Transverse colon (tissue), 4 donors: Measurements from ENCODE around the gene KIAA0586. TPM values are rescaled to one million over a fixed set of nuclear protein-coding genes. Genes with fewer than 3 reads are reported as not detected.
A peak's percentile ranks its signal among the peaks of the same experiment; 100 is the strongest.

ENCODE experiments used
- DNase-seq: peaks from one replicate; pipeline ENCODE4 v3.0.0-alpha.2; 2019
- H3K27ac ChIP-seq, 4 donors: fragments of 200-600 bp; sonication (generic); 2 replicates each; pipeline ENCODE4 v1.5.1; 2016 to 2018; ENCODE audit warnings: inconsistent platforms in 4 of 4
- H3K27me3 ChIP-seq: fragments of 200-600 bp; sonication (generic); 2 replicates; pipeline ENCODE4 v1.5.1; 2017; ENCODE audit warnings: inconsistent platforms
- H3K36me3 ChIP-seq, 4 donors: fragments of 200-600 bp; sonication (generic); 2 replicates each; pipeline ENCODE4 v1.5.1; 2017 to 2019; ENCODE audit warnings: inconsistent platforms in 4 of 4
- H3K4me1 ChIP-seq, 4 donors: fragments of 200-600 bp; sonication (generic); 2 replicates each; pipeline ENCODE4 v1.5.1; 2017 to 2020; ENCODE audit warnings: inconsistent platforms in 4 of 4
- H3K4me3 ChIP-seq, 4 donors: fragments of 200-600 bp; sonication (generic); 1 replicate in 1 of 4; 2 replicates in 3 of 4; pipeline versions ENCODE4 v1.5.1 to v1.6.1; 2017 to 2019; ENCODE audit warnings: inconsistent platforms in 4 of 4
- H3K9me3 ChIP-seq, 2 donors: fragments of 200-600 bp; sonication (generic); 2 replicates each; pipeline ENCODE4 v1.5.1; 2017 to 2019; ENCODE audit warnings: inconsistent platforms in 2 of 2
- EP300 ChIP-seq: sonication (generic); formaldehyde crosslinking; IDR thresholded peaks from one replicate; pipeline ENCODE4 v1.6.1; 2017; ENCODE audit warnings: antibody characterized with exemption, low read depth
- POLR2A ChIP-seq: fragments of 450-650 bp; IDR thresholded peaks from one replicate; pipeline ENCODE4 v1.6.1; 2016; ENCODE audit warnings: antibody characterized with exemption, mild to moderate bottlenecking, moderate library complexity
- POLR2AphosphoS5 ChIP-seq, 3 donors: sonication (generic); formaldehyde crosslinking; IDR thresholded peaks; one replicate each; pipeline ENCODE4 v1.6.1; 2016; ENCODE audit warnings: antibody characterized with exemption in 3 of 3
- WGBS, 2 donors: methylation state at CpG; one replicate each; pipeline ENCODE4 v1.1.5; 2018; ENCODE audit warnings: low coverage in 1 of 2; 5-methylcytosine and 5-hydroxymethylcytosine counted together
- in situ Hi-C, 4 donors: fragments of 200-750 bp; cut with MboI; loops; one replicate each; pipeline versions ENCODE4 v1.15.0 to v1.15.1; 2017; ENCODE audit warnings: low sequenced_read_pairs in 3 of 4, low pct_ligation_motif_present in 1 of 4, low pct_unique_long_range_greater_than_20kb in 1 of 4
- intact Hi-C: fragments of 100-400 bp; cut with DNase I; formaldehyde crosslinking; loops from one replicate; pipeline ENCODE4 v1.15.1; 2023; ENCODE audit warnings: low total_unique reads
- total RNA-seq, 4 donors: library from RNA; depleted of rRNA; stranded (reverse); fragments of >200 nt; gene quantifications; one replicate each; pipeline ENCODE4 v1.1.0, GENCODE V29; 2016
- TF ChIP-seq, protein P1 (sequence below), 5 experiments: fragments of 200-600 bp in 3 of 5; fragments of 450-650 bp in 2 of 5; sonication (generic) in 3 of 5; IDR thresholded peaks; 1 replicate in 2 of 5; 2 replicates in 3 of 5; pipeline ENCODE4 v1.5.1; 2016 to 2017; ENCODE audit warnings: antibody characterized with exemption in 5 of 5, inconsistent platforms in 3 of 5, mild to moderate bottlenecking in 2 of 5, moderate library complexity in 1 of 5

KIAA0586 gene
- total RNA-seq, 4 donors from 2014 or later = 9.4 to 17.8 (median 12.5) TPM

DNA sequence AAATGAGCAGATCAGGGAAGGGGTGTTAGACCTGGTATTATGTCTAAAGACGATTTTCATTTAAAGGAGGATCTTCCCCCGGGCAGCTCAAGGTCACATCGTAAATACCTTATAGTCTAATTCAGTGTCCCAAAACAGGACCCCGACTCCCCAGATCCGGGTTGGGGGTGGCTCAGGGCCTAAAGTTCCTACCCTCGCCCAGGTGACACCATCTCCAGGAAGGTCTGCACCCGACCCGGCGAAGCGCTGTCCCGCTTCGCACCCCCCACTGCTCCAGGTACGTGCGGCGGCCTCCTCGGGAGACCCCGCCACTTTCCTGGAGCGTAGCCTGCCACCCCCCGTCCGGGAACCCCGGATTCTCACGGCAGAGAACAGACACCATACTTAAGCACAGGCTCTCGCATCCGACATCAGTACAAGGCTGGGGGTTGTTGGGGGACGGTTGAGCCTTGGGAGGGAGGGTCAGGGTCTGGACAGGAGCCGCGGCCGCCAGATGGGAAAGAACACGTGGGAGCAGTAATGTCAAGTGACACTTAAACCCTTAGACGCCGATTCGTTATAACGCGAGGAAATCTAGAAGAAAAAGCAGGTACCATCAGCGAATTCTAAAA is 744 bp upstream of the KIAA0586 start:
- TF ChIP-seq POLR2AphosphoS5 (IDR thresholded peaks at IDR 0.05) = peak in 1 of 3 donors; percentile 5
- TF ChIP-seq POLR2A = no peak
- Histone ChIP-seq H3K27ac (peak overlapping the region; percentile 88 to 96 (median 94)), H3K4me3 (peak overlapping the region; percentile 54 to 94 (median 86)), H3K9me3 (no peaks in the 10 kb centered on the region), H3K36me3 (no peaks in the 10 kb centered on the region), H3K4me1 (peaks cover 11 to 23% (median 14%) of the 10 kb centered on the region in 4 donors), H3K27me3 (no peaks in the 10 kb centered on the region)
- WGBS, 2 donors = 0 to 1% methylated on average over 3 to 34 of the region's 35 CpGs
- DNase-seq = peak; percentile 59
- intact Hi-C loops (no loop called here), in situ Hi-C loops (no loop called here)

DNA sequence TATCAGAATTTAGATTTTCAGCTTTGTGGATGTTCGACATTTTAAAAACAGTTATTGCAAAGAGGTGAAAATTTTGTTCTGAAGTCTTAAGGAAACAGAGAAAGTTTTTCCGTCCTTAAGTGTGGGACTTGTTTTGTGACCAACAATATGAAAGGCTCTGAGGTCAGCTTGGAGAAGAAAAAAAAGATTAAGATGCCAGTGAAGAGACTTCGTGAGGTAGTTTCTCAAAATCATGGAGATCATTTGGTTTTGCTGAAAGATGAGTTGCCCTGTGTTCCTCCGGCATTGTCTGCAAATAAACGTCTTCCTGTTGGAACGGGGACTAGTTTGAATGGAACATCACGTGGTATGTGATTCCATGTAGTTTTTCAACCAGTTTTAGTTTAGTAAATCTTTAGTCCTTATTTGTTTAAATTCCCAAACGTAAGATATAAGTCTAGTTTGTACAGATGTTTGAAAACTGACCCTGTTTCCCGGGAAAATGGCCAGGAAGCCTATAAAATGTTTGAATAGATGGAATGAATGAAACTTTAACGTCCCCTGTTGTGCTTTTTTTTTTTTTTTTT is 682 bp downstream of the KIAA0586 start:
- peak; percentile 12 for DNase-seq

DNA sequence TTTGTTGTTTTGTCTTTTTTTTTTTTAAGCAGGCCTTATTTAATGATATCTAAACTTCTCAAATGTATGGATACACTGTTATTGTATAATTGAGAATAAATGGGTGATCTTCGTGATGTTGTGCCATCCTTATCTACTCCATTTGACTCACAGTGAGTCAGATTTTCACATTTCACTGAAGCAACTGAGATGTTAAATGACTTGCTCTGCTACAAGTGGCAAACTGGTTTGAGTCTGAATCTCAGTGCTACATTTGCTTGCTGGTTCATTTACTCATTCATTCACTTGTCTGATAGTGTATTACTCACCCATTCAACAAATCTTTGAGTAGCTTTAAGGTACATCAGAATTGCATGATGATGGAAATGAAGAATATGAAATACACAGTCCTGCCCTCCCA is 2.6 kb downstream of the KIAA0586 start:
- DNase-seq = no peak

More for the DNA sequence above, 682 bp downstream of the KIAA0586 start:
- H3K4me1 ChIP-seq = peaks cover 11 to 23% (median 14%) of the 10 kb centered on the region in 4 donors
- intact Hi-C loops = no loop called here
- peak overlapping the region; percentile 88 to 96 (median 94) for H3K27ac ChIP-seq
- no peaks in the 10 kb centered on the region for H3K9me3 ChIP-seq
- TF ChIP-seq POLR2AphosphoS5 (IDR thresholded peaks at IDR 0.05) (peak in 2 of 3 donors; percentile 4 to 55), POLR2A (no peak), EP300 (no peak)
- TF ChIP-seq, protein P1, sequence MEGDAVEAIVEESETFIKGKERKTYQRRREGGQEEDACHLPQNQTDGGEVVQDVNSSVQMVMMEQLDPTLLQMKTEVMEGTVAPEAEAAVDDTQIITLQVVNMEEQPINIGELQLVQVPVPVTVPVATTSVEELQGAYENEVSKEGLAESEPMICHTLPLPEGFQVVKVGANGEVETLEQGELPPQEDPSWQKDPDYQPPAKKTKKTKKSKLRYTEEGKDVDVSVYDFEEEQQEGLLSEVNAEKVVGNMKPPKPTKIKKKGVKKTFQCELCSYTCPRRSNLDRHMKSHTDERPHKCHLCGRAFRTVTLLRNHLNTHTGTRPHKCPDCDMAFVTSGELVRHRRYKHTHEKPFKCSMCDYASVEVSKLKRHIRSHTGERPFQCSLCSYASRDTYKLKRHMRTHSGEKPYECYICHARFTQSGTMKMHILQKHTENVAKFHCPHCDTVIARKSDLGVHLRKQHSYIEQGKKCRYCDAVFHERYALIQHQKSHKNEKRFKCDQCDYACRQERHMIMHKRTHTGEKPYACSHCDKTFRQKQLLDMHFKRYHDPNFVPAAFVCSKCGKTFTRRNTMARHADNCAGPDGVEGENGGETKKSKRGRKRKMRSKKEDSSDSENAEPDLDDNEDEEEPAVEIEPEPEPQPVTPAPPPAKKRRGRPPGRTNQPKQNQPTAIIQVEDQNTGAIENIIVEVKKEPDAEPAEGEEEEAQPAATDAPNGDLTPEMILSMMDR (IDR thresholded peaks at IDR 0.05) = no peak
- WGBS, 2 donors = 0 to 1% methylated on average over 10 of the region's 10 CpGs
- H3K4me3 ChIP-seq = peak overlapping the region; percentile 37 to 88 (median 70)
- peaks cover 0 to 9% (median 4%) of the 10 kb centered on the region in 4 donors for H3K36me3 ChIP-seq
- in situ Hi-C loops = no loop called here
- no peaks in the 10 kb centered on the region for H3K27me3 ChIP-seq

DNA sequence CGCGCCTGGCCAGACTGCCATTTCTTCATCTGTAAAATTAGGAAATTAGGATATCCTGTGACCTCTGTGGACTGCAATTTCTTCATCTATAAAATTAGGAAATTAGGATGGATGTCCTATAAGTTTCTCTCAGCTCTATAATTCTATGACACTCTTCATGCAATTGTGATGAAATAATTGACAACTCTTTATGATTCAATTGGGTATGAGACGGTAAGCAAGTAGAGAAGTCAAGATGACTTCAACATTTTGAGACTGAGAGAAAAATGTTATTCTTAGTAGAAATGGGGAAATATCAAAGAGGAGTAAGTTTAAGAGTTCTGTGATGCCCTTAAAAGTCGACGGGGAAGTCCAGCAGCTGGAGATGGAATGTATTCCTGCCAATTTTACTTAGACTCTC is 12.0 kb downstream of the KIAA0586 start:
- H3K4me3 ChIP-seq = no peak overlapping the region

More for the DNA sequence above, 2.6 kb downstream of the KIAA0586 start:
- Histone ChIP-seq H3K9me3 (no peaks in the 10 kb centered on the region), H3K27me3 (no peaks in the 10 kb centered on the region), H3K4me3 (no peak overlapping the region), H3K27ac (no peak overlapping the region), H3K36me3 (peaks cover 0 to 16% (median 6%) of the 10 kb centered on the region in 4 donors), H3K4me1 (peaks cover 11 to 23% (median 14%) of the 10 kb centered on the region in 4 donors)
- TF ChIP-seq, protein P1 (IDR thresholded peaks at IDR 0.05) = no peak
- TF ChIP-seq POLR2AphosphoS5 (IDR thresholded peaks at IDR 0.05) = no peak
- in situ Hi-C loops (no loop called here), intact Hi-C loops (no loop called here)
- 73 to 80% methylated on average over 1 of the region's 1 CpG for WGBS, 2 donors

More for the DNA sequence above, 12.0 kb downstream of the KIAA0586 start:
- Histone ChIP-seq H3K4me1 (no peaks in the 10 kb centered on the region), H3K27ac (no peak overlapping the region), H3K36me3 (peaks cover 0 to 35% (median 8%) of the 10 kb centered on the region in 4 donors), H3K27me3 (no peaks in the 10 kb centered on the region), H3K9me3 (no peaks in the 10 kb centered on the region)
- intact Hi-C loops (no loop called here), in situ Hi-C loops (no loop called here)
- WGBS, 2 donors = 85 to 100% methylated on average over 5 of the region's 5 CpGs
- no peak for TF ChIP-seq POLR2AphosphoS5 (IDR thresholded peaks at IDR 0.05)
- TF ChIP-seq POLR2A = no peak
- TF ChIP-seq, protein P1 (IDR thresholded peaks at IDR 0.05) = no peak
- TF ChIP-seq EP300 = no peak
- DNase-seq = no peak
